Lower leg skin (tissue), 3 donors: Measurements from ENCODE around the gene COL19A1.

Source experiments
- POLR2A ChIP-seq, 2 donors: fragments of 450-650 bp; IDR thresholded peaks; one replicate each; pipeline ENCODE4 v1.6.1; 2016 to 2017; ENCODE audit warnings: antibody characterized with exemption in 2 of 2, mild to moderate bottlenecking in 1 of 2, moderate library complexity in 1 of 2
- TF ChIP-seq, protein P1 (sequence below), 3 donors: fragments of 450-650 bp; IDR thresholded peaks; one replicate each; pipeline ENCODE4 v1.5.1; 2016; ENCODE audit warnings: antibody characterized with exemption in 3 of 3, mild to moderate bottlenecking in 3 of 3, moderate library complexity in 2 of 3

DNA sequence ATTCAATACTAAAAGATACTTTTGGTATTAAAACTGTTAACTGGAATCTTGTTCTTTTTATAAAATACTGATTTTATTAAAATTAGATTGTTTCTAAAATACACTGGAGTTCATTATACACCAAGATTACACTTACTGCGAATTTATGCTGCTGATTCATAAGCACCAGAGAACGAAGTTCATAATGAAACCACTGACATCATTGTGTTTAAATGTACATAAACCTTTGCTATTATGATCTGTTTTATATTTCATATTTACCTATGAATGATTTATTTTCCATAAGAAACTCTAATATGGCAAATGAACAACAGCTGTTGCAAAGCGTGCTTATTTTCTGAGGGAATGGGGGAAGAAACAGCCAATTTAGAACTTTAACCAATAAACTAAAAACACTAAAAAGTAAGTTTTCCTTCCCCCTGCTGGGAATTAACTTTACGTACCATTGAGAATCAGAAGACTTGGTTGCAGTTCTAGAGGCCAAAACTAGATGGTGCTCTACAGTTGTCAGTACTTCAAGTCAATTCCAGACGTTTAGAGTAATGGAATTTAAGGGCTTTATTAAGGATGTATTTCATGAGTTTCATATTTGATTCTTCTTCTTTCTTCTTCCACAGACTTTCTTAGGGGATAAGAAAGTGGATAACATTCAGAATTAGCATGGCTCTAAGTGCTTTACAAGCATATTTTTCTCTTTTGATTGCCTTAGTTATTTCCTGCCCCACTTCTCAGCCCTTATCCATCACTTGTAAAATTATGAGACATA is 30.8 kb upstream of the COL19A1 start:
- TF ChIP-seq, protein P1, sequence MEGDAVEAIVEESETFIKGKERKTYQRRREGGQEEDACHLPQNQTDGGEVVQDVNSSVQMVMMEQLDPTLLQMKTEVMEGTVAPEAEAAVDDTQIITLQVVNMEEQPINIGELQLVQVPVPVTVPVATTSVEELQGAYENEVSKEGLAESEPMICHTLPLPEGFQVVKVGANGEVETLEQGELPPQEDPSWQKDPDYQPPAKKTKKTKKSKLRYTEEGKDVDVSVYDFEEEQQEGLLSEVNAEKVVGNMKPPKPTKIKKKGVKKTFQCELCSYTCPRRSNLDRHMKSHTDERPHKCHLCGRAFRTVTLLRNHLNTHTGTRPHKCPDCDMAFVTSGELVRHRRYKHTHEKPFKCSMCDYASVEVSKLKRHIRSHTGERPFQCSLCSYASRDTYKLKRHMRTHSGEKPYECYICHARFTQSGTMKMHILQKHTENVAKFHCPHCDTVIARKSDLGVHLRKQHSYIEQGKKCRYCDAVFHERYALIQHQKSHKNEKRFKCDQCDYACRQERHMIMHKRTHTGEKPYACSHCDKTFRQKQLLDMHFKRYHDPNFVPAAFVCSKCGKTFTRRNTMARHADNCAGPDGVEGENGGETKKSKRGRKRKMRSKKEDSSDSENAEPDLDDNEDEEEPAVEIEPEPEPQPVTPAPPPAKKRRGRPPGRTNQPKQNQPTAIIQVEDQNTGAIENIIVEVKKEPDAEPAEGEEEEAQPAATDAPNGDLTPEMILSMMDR (IDR thresholded peaks at IDR 0.05): no peak
- TF ChIP-seq POLR2A (IDR thresholded peaks at IDR 0.05): no peak
